ENCODE data around the gene TMOD1. TPM values are rescaled to one million over a fixed set of nuclear protein-coding genes. Genes with fewer than 3 reads are reported as not detected.

Gene TMOD1
- total and polyA plus RNA-seq, 2 of the 8 experiments (the other 6 are each of a cell fraction or from before 2014, with no cell fraction given) = 0.17 to 0.88 TPM

DNA sequence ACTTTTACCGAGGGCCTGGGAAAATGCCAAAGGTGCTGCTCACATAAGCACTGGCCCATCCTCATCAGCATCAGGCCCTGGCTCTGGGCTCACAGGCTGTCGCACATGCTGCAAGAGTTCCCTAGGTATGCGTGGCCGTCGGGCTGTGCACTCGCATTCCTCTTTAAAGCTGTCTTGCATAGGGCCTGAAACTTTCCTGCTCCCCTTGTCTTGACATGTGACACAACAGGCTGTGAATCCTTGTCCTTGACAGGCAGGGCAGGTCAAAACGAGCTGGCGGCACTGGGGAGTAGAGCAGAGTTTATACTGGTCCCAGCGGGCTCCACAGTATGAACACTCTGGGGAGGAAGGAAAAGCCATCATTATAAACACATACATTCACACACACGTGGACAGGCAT lies 101.0 kb downstream of the TMOD1 start (continued):
- TF ChIP-seq GABPA (IDR thresholded peaks at IDR 0.05; ENCODE audit: borderline replicate concordance, insufficient read depth, low read length) (no peak), BACH1 (IDR thresholded peaks at IDR 0.05; ENCODE audit: low read length) (no peak), SP1 (IDR thresholded peaks at IDR 0.05; ENCODE audit: low read depth, low read length) (no peak), EGR1 (IDR thresholded peaks at IDR 0.05; ENCODE audit: borderline replicate concordance, low read depth, low read length) (no peak), CHD2 (IDR thresholded peaks at IDR 0.05; ENCODE audit: low read length) (no peak), CTBP2 (IDR thresholded peaks at IDR 0.05; ENCODE audit: borderline replicate concordance, insufficient read depth, insufficient read length, low read length) (no peak), SIX5 (IDR thresholded peaks at IDR 0.05; ENCODE audit: low read depth, low read length) (no peak)
- TF ChIP-seq, protein P1, sequence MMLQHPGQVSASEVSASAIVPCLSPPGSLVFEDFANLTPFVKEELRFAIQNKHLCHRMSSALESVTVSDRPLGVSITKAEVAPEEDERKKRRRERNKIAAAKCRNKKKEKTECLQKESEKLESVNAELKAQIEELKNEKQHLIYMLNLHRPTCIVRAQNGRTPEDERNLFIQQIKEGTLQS (IDR thresholded peaks at IDR 0.05; ENCODE audit: insufficient read depth, low read depth, low read length) = no peak

All from H1 (cell line).